Body of pancreas (tissue), 4 donors: ENCODE measurements around the gene SSH2. TPM values are rescaled to one million over a fixed set of nuclear protein-coding genes. Genes with fewer than 3 reads are reported as not detected.

Source experiments
- ATAC-seq: fragments of 150-250 bp; one replicate; pipeline ENCODE4 v1.9.1; 2016
- DNase-seq, 4 donors: peaks; one replicate each; pipeline ENCODE4 v3.0.0-alpha.2; 2019
- H3K27ac ChIP-seq, 4 donors: fragments of 200-600 bp; sonication (generic); 1 replicate in 3 of 4; 2 replicates in 1 of 4; pipeline versions ENCODE4 v1.5.1 to v1.6.1; 2016 to 2019; ENCODE audit warnings: mild to moderate bottlenecking in 1 of 4, mixed read lengths in 1 of 4, moderate library complexity in 1 of 4
- H3K27me3 ChIP-seq, 2 donors: fragments of 200-600 bp; sonication (generic); one replicate each; pipeline ENCODE4 v1.6.0; 2016; ENCODE audit warnings: mild to moderate bottlenecking in 1 of 2
- H3K36me3 ChIP-seq, 2 donors: fragments of 200-600 bp; sonication (generic); replicated peaks in 1 of 2; 2 replicates each; pipeline ENCODE4 v1.5.1; 2016; ENCODE audit warnings: low read depth in 2 of 2; ENCODE audit not compliant: insufficient read depth in 1 of 2
- H3K4me1 ChIP-seq: fragments of 200-600 bp; sonication (generic); one replicate; pipeline ENCODE4 v1.6.0; 2016
- H3K4me3 ChIP-seq, 2 donors: fragments of 200-600 bp; sonication (generic); 1 replicate in 1 of 2; 2 replicates in 1 of 2; pipeline ENCODE4 v1.5.1; 2016 to 2019
- H3K9me3 ChIP-seq, 3 donors: fragments of 200-600 bp; sonication (generic); 1 replicate in 2 of 3; 2 replicates in 1 of 3; pipeline ENCODE4 v1.5.1; 2016
- CTCF ChIP-seq, 7 experiments: fragments of 450-650 bp in 4 of 7; fragments of 200-600 bp in 3 of 7; sonication (generic) in 3 of 7; IDR thresholded peaks; one replicate each; pipeline ENCODE4 v1.5.1; 2016 to 2019; ENCODE audit warnings: antibody characterized with exemption in 7 of 7
- POLR2A ChIP-seq, 3 donors: fragments of 450-650 bp; IDR thresholded peaks; one replicate each; pipeline ENCODE4 v1.6.1; 2016; ENCODE audit warnings: antibody characterized with exemption in 3 of 3, mild to moderate bottlenecking in 2 of 3
- WGBS, 2 donors: methylation state at CpG; one replicate each; pipeline ENCODE4 v1.1.5; 2017; 5-methylcytosine and 5-hydroxymethylcytosine counted together
- intact Hi-C: fragments of 100-400 bp; cut with DNase I; formaldehyde crosslinking; loops from one replicate; pipeline ENCODE4 v1.15.1; 2023
- total RNA-seq, 2 donors: library from RNA; depleted of rRNA; stranded (reverse); fragments of >200 nt; gene quantifications; one replicate each; pipeline ENCODE4 v1.1.0, GENCODE V29; 2016

SSH2 gene
- total RNA-seq, 2 donors from 2014 or later: 8.2 to 8.6 TPM

DNA sequence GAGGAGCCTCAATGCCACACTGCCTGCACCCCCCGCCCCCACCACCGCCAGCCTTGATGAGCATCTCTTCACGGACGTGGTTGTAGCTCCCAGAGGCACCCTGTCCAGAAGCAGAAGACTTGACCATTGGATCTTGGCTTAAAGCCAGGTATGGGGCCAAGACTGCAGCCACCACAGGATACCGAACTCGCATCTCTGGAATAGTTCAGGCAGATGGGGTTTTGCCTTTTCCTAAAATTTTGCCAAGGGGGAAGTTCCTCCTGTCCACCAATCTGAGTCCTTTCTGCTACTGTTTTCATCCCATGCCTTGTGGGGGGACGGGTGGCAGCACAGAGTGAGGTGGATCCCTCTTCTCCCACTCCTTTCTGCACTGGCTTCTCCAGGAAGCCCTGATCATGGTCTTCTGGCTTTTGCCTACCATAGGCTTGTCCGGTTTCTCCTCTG lies 308.3 kb downstream of the SSH2 start:
- Histone ChIP-seq H3K4me1 (peaks cover 29% of the 10 kb centered on the region), H3K9me3 (no peaks in the 10 kb centered on the region), H3K27me3 (peaks cover 0 to 21% of the 10 kb centered on the region in 2 donors), H3K27ac (no peak overlapping the region), H3K36me3 (no peaks in the 10 kb centered on the region), H3K4me3 (no peak overlapping the region)
- intact Hi-C loops: no loop called here
- TF ChIP-seq CTCF (IDR thresholded peaks at IDR 0.05) (no peak), POLR2A (IDR thresholded peaks at IDR 0.05) (no peak)
- DNase-seq (no peak), ATAC-seq (no peak)
- WGBS, 2 donors: 75% methylated on average over 4 to 8 of the region's 8 CpGs

DNA sequence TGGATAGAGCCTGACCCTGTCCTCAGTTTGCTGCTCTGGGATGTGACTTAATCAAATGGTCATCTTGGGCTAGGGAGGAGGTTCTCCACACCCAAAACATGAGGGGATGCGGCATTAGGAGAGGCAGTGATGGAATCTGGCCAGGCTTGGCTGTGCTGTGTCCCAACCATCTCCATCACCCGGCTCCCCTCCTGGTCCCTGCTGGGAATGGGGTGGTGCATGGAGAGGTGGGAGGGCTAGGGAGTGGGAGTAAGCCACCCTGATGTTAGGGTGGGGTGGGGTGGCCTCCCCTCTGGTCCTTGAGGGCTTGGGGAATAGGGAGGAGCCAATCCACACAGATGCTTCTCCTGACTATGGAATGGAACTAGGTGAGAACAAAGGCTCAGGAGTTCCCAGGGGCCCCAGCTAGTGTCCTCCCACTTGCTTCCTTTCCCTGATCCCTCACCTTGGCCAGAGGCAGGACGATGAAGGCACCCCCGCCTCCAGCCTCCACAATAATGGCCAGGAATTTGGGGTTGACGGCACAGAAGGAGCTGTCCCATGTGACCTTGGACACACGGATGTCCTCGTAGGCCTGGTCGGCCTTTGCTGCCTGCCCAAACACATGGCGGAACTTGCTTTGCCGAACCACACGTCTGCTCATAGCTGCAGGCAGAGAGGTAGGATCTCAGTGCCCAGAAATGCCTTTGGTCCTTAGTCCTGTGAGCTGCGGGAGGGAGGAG lies 309.1 kb downstream of the SSH2 start:
- Histone ChIP-seq H3K9me3 (no peaks in the 10 kb centered on the region), H3K36me3 (no peaks in the 10 kb centered on the region), H3K27ac (no peak overlapping the region), H3K4me1 (peaks cover 37% of the 10 kb centered on the region), H3K4me3 (no peak overlapping the region), H3K27me3 (peaks cover 0 to 26% of the 10 kb centered on the region in 2 donors)
- TF ChIP-seq CTCF (IDR thresholded peaks at IDR 0.05) (no peak), POLR2A (IDR thresholded peaks at IDR 0.05) (no peak)
- 92 to 94% methylated on average over 11 of the region's 12 CpGs for WGBS, 2 donors
- no peak for DNase-seq
- intact Hi-C loops: no loop called here
- ATAC-seq: no peak

GRCh38 chr17:29620271-29620670 lies 309.8 kb downstream of the SSH2 start:
- WGBS, 2 donors: 93 to 94% methylated on average over 3 to 4 of the region's 4 CpGs
- Histone ChIP-seq H3K27ac (no peak overlapping the region), H3K4me3 (no peak overlapping the region), H3K9me3 (no peaks in the 10 kb centered on the region), H3K36me3 (no peaks in the 10 kb centered on the region), H3K4me1 (peaks cover 44% of the 10 kb centered on the region), H3K27me3 (peaks cover 0 to 26% of the 10 kb centered on the region in 2 donors)
- TF ChIP-seq POLR2A (IDR thresholded peaks at IDR 0.05) (no peak), CTCF (IDR thresholded peaks at IDR 0.05) (no peak)
- intact Hi-C loops: no loop called here
- ATAC-seq (no peak), DNase-seq (no peak)

DNA sequence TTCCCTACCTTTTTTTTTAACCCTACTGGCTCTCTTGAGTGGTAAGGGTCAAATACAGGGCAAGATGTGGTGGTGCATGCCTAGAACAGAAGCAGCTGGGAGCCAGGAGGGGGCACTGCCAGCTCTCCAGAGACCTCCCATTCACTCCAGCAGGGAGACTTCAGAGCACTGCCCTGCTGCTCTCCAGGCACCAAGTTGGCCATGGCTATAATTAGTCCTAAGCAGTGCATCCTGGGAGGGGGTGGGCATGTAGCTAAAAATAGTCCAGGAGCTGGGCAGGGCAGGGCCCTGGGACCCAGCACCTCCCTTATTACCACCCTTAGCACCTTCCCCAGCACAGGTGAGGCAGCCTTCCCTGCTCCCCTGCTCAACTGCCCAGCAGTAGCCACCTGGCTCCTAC lies 310.8 kb downstream of the SSH2 start:
- Histone ChIP-seq H3K9me3 (no peaks in the 10 kb centered on the region), H3K27me3 (peaks cover 0 to 30% of the 10 kb centered on the region in 2 donors), H3K4me3 (no peak overlapping the region), H3K27ac (no peak overlapping the region), H3K36me3 (no peaks in the 10 kb centered on the region), H3K4me1 (peaks cover 53% of the 10 kb centered on the region)
- DNase-seq (no peak), ATAC-seq (no peak)
- intact Hi-C loops: no loop called here
- TF ChIP-seq POLR2A (IDR thresholded peaks at IDR 0.05) (no peak), CTCF (IDR thresholded peaks at IDR 0.05) (no peak)
